ENCODE data around the gene YPEL2.

GRCh38 chr17:59365383-59365981, 34.0 kb downstream of the YPEL2 start:
- TF ChIP-seq CTCF (conservative IDR thresholded peaks at IDR 0.05) = no peak
- TF ChIP-seq ZFX (IDR thresholded peaks at IDR 0.05) = no peak
